Neural cell (in vitro differentiated cells): ENCODE data around the gene SMU1.

Experiments used
- CTCF ChIP-seq: fragments of 450-650 bp; IDR thresholded peaks from 2 replicates; pipeline ENCODE4 v1.5.1; 2014; ENCODE audit warnings: antibody characterized with exemption, mild to moderate bottlenecking, moderate library complexity; ENCODE audit not compliant: poor library complexity, severe bottlenecking
- POLR2AphosphoS5 ChIP-seq: IDR thresholded peaks from 2 replicates; pipeline ENCODE4 v1.6.1; 2012
- RAD21 ChIP-seq: fragments of 450-650 bp; conservative IDR thresholded peaks from 2 replicates; pipeline ENCODE4 v1.6.1; 2014; ENCODE audit warnings: antibody characterized with exemption, mild to moderate bottlenecking, moderate library complexity
- SMC3 ChIP-seq: fragments of 450-650 bp; conservative IDR thresholded peaks from 2 replicates; pipeline ENCODE4 v1.6.1; 2014; ENCODE audit warnings: antibody characterized with exemption, mild to moderate bottlenecking, moderate library complexity; ENCODE audit not compliant: poor library complexity
- TF ChIP-seq, protein P1 (sequence below): IDR thresholded peaks from 2 replicates; pipeline ENCODE4 v1.6.1; 2012; ENCODE audit warnings: borderline replicate concordance

- no peak for TF ChIP-seq CTCF
- TF ChIP-seq SMC3: no peak
- TF ChIP-seq POLR2AphosphoS5: no peak
- TF ChIP-seq RAD21: no peak
- TF ChIP-seq, protein P1, sequence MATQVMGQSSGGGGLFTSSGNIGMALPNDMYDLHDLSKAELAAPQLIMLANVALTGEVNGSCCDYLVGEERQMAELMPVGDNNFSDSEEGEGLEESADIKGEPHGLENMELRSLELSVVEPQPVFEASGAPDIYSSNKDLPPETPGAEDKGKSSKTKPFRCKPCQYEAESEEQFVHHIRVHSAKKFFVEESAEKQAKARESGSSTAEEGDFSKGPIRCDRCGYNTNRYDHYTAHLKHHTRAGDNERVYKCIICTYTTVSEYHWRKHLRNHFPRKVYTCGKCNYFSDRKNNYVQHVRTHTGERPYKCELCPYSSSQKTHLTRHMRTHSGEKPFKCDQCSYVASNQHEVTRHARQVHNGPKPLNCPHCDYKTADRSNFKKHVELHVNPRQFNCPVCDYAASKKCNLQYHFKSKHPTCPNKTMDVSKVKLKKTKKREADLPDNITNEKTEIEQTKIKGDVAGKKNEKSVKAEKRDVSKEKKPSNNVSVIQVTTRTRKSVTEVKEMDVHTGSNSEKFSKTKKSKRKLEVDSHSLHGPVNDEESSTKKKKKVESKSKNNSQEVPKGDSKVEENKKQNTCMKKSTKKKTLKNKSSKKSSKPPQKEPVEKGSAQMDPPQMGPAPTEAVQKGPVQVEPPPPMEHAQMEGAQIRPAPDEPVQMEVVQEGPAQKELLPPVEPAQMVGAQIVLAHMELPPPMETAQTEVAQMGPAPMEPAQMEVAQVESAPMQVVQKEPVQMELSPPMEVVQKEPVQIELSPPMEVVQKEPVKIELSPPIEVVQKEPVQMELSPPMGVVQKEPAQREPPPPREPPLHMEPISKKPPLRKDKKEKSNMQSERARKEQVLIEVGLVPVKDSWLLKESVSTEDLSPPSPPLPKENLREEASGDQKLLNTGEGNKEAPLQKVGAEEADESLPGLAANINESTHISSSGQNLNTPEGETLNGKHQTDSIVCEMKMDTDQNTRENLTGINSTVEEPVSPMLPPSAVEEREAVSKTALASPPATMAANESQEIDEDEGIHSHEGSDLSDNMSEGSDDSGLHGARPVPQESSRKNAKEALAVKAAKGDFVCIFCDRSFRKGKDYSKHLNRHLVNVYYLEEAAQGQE: no peak
Measured at GRCh38 chr9:33117796-33118195, 41.3 kb upstream of the SMU1 start.
